Activated B cell treated with CpG ODN at 0.5 μM for 24 hours (primary cell): ENCODE results near the gene PNMA8B. TPM values are rescaled to one million over a fixed set of nuclear protein-coding genes. Genes with fewer than 3 reads are reported as not detected.

Experiments used
- ATAC-seq: fragments of 200-7000 bp; cut with Tn5 transposase; one replicate; pipeline ENCODE4 v1.10.0; 2021; ENCODE audit warnings: low read depth, mild to moderate bottlenecking, moderate library complexity
- CTCF ChIA-PET: fragments of 350-600 bp; sonication (Branson Sonifier 250); formaldehyde crosslinking; loops from one replicate; lab custom pipeline; 2021; ENCODE audit warnings: antibody characterized with exemption; lab: Charles Lee
- POLR2A ChIA-PET: fragments of 350-600 bp; sonication (Branson Sonifier 250); formaldehyde crosslinking; loops from one replicate; lab custom pipeline; 2021; ENCODE audit warnings: antibody characterized with exemption; lab: Charles Lee
- DNase-seq: peaks from one replicate; pipeline ENCODE4 v3.0.0; 2022
- H3K27ac Mint-ChIP-seq: one replicate; pipeline ENCODE4 v1.8.0; 2020; ENCODE audit warnings: mixed read lengths
- H3K27me3 Mint-ChIP-seq: one replicate; pipeline ENCODE4 v1.8.0; 2021; ENCODE audit warnings: mixed read lengths
- H3K36me3 Mint-ChIP-seq: one replicate; pipeline ENCODE4 v1.8.0; 2021; ENCODE audit warnings: low read depth, mixed read lengths
- H3K4me1 Mint-ChIP-seq: one replicate; pipeline ENCODE4 v1.8.0; 2021; ENCODE audit warnings: mixed read lengths
- H3K4me3 Mint-ChIP-seq: one replicate; pipeline ENCODE4 v1.8.0; 2020; ENCODE audit warnings: mild to moderate bottlenecking, mixed read lengths
- H3K9me3 Mint-ChIP-seq: one replicate; pipeline ENCODE4 v1.8.0; 2020; ENCODE audit warnings: mixed read lengths
- intact Hi-C: fragments of 100-400 bp; cut with micrococcal nuclease; formaldehyde crosslinking; loops from one replicate; pipeline ENCODE4 v1.15.1; 2024
- total RNA-seq: library from RNA; stranded (reverse); gene quantifications from 2 replicates; pipeline ENCODE4 v1.2.3, GENCODE V29; 2022
- TF ChIP-seq, protein P1 (sequence below): fragments of 200-600 bp; IDR thresholded peaks from one replicate; pipeline ENCODE4 v1.8.0; 2022; ENCODE audit warnings: antibody characterized with exemption, mild to moderate bottlenecking

The PNMA8B gene
- total RNA-seq, 1 donor from 2014 or later = 0.04 TPM

GRCh38 chr19:46536391-46536790 is 40.7 kb upstream of the PNMA8B start:
- intact Hi-C loops = loop anchor here (5.0 kb wide), 1 partner anchor 76 kb away; no protein-coding TSS in a partner anchor
- no peak overlapping the region for H3K4me3 Mint-ChIP-seq
- TF ChIP-seq, protein P1, sequence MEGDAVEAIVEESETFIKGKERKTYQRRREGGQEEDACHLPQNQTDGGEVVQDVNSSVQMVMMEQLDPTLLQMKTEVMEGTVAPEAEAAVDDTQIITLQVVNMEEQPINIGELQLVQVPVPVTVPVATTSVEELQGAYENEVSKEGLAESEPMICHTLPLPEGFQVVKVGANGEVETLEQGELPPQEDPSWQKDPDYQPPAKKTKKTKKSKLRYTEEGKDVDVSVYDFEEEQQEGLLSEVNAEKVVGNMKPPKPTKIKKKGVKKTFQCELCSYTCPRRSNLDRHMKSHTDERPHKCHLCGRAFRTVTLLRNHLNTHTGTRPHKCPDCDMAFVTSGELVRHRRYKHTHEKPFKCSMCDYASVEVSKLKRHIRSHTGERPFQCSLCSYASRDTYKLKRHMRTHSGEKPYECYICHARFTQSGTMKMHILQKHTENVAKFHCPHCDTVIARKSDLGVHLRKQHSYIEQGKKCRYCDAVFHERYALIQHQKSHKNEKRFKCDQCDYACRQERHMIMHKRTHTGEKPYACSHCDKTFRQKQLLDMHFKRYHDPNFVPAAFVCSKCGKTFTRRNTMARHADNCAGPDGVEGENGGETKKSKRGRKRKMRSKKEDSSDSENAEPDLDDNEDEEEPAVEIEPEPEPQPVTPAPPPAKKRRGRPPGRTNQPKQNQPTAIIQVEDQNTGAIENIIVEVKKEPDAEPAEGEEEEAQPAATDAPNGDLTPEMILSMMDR = no peak
- ChIA-PET CTCF (interaction anchor here (1.1 to 1.4 kb wide), 3 partner anchors 15 to 125 kb away, joined by 3 to 4 read pairs (median 3); partner anchors contain the start of gene DACT3), POLR2A (no interaction called here)
- H3K27ac Mint-ChIP-seq = no peak overlapping the region
- peaks cover 6% of the 10 kb centered on the region for H3K27me3 Mint-ChIP-seq
- H3K9me3 Mint-ChIP-seq = no peaks in the 10 kb centered on the region
- H3K4me1 Mint-ChIP-seq = peaks cover 3% of the 10 kb centered on the region
- DNase-seq = no peak
- H3K36me3 Mint-ChIP-seq = no peaks in the 10 kb centered on the region
- ATAC-seq = no peak

DNA sequence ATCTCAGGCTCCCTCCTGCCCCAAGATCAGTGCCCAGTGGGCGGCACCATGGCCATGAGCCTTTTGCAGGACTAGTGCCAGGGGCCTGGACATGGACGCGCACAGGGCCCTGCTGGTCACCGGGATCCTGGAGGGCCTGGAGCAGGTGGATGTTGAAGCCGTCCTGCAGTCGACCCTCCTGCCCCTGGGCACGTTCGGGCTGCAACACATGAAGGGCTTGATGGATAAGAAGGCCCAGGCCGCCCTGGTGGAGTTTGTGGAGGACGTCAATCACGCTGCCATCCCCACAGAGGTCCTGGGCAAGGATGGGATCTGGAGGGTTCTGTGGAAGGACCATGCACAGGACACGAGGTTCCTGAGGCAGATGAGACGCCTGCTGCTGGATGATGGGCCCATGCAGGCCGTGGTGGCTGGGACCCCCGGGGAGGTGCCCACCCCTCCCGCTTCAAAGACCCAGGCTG is 38.0 kb upstream of the PNMA8B start:
- no peaks in the 10 kb centered on the region for H3K9me3 Mint-ChIP-seq
- intact Hi-C loops = no loop called here
- ATAC-seq (no peak), DNase-seq (no peak)
- ChIA-PET POLR2A (no interaction called here), CTCF (no interaction called here)
- no peaks in the 10 kb centered on the region for H3K36me3 Mint-ChIP-seq
- peaks cover 11% of the 10 kb centered on the region for H3K4me1 Mint-ChIP-seq
- no peak overlapping the region for H3K4me3 Mint-ChIP-seq
- peaks cover 15% of the 10 kb centered on the region for H3K27me3 Mint-ChIP-seq
- no peak overlapping the region for H3K27ac Mint-ChIP-seq
- TF ChIP-seq, protein P1 = no peak

DNA sequence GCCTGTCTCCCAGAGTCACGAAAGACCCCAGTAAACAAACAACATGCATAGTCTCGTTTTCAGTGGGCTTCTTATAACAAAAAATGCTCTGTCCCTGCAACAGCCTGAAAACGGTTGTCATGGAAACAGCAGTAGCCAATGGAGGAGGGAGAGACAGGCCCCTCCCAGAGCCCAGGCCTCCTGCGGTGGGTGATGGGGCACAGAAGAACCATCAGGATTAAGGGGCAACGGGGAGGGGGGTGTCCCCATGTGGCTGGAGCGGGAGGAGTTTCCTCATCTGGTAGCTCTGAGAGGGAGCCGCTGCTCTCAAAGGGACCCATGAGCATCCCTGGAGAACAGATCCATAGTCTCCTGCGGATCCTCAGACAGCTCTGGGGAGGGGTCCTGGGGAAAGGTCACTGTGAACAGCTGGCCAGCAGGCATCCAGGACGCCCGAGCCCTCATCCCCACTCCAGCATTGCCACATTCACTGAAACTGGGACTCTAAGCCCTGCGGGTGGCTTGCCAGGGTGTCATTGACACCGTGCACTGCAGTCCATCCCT is 37.5 kb upstream of the PNMA8B start:
- peaks cover 15% of the 10 kb centered on the region for H3K27me3 Mint-ChIP-seq
- no peaks in the 10 kb centered on the region for H3K9me3 Mint-ChIP-seq
- CTCF ChIA-PET = interaction anchor here (0.7 kb wide), 1 partner anchor 9 kb away, joined by 3 read pairs; no protein-coding TSS in a partner anchor
- no peak overlapping the region for H3K27ac Mint-ChIP-seq
- H3K4me3 Mint-ChIP-seq = no peak overlapping the region
- TF ChIP-seq, protein P1 = no peak
- POLR2A ChIA-PET = no interaction called here
- H3K4me1 Mint-ChIP-seq = peaks cover 11% of the 10 kb centered on the region
- ATAC-seq (no peak), DNase-seq (no peak)
- intact Hi-C loops = no loop called here
- H3K36me3 Mint-ChIP-seq = no peaks in the 10 kb centered on the region

GRCh38 chr19:46530636-46531035 is 35.0 kb upstream of the PNMA8B start:
- ATAC-seq = no peak
- no peak for DNase-seq
- ChIA-PET POLR2A (no interaction called here), CTCF (interaction anchor here (0.9 to 2.7 kb wide), 6 partner anchors 8 to 309 kb away, joined by 3 to 52 read pairs (median 12); partner anchors contain the start of gene DACT3)
- intact Hi-C loops = no loop called here
- Mint-ChIP-seq H3K36me3 (no peaks in the 10 kb centered on the region), H3K27me3 (peaks cover 9% of the 10 kb centered on the region), H3K27ac (no peak overlapping the region), H3K4me1 (peaks cover 8% of the 10 kb centered on the region), H3K9me3 (no peaks in the 10 kb centered on the region), H3K4me3 (no peak overlapping the region)
- TF ChIP-seq, protein P1 = no peak

GRCh38 chr19:46529622-46530451 is 34.2 kb upstream of the PNMA8B start:
- no peak overlapping the region for H3K4me3 Mint-ChIP-seq
- POLR2A ChIA-PET = interaction anchor here (1.5 kb wide), 1 partner anchor 132 kb away, joined by 5 read pairs; no protein-coding TSS in a partner anchor
- H3K4me1 Mint-ChIP-seq = peaks cover 10% of the 10 kb centered on the region
- H3K36me3 Mint-ChIP-seq = no peaks in the 10 kb centered on the region
- TF ChIP-seq, protein P1 = peak; percentile 84
- H3K27me3 Mint-ChIP-seq = peaks cover 9% of the 10 kb centered on the region
- H3K9me3 Mint-ChIP-seq = no peaks in the 10 kb centered on the region
- CTCF ChIA-PET = interaction anchor here (0.6 to 2.7 kb wide), 14 partner anchors 9 to 310 kb away, joined by 3 to 52 read pairs (median 4); partner anchors contain the start of genes CALM3 and DACT3
- peak; percentile 63 for DNase-seq
- ATAC-seq = peak; percentile 72
- intact Hi-C loops = loop anchor here (1.0 to 10.0 kb wide), 6 partner anchors 12 to 315 kb away; no protein-coding TSS in a partner anchor
- no peak overlapping the region for H3K27ac Mint-ChIP-seq
